ENCODE data around the gene SIGLEC6.

GRCh38 chr19:51564791-51565190, 33.3 kb upstream of the SIGLEC6 start:
- TF ChIP-seq CTCF (IDR thresholded peaks at IDR 0.05) = no peak
- no peak for TF ChIP-seq ZFX (IDR thresholded peaks at IDR 0.05; ENCODE audit: borderline replicate concordance)
